DMS153 (cell line): ENCODE data around the gene PI4KB.
A peak's percentile ranks its signal among the peaks of the same experiment; 100 is the strongest.
"Not testable (repeated sequence)": the region's sequence is repeated elsewhere in the genome, so short reads cannot be mapped to it uniquely, and the experiment has no call there.

ENCODE experiments used
- DNase-seq: peaks from one replicate; lab custom pipeline; 2025; lab: John Stamatoyannopoulos, UW

PI4KB gene

DNA sequence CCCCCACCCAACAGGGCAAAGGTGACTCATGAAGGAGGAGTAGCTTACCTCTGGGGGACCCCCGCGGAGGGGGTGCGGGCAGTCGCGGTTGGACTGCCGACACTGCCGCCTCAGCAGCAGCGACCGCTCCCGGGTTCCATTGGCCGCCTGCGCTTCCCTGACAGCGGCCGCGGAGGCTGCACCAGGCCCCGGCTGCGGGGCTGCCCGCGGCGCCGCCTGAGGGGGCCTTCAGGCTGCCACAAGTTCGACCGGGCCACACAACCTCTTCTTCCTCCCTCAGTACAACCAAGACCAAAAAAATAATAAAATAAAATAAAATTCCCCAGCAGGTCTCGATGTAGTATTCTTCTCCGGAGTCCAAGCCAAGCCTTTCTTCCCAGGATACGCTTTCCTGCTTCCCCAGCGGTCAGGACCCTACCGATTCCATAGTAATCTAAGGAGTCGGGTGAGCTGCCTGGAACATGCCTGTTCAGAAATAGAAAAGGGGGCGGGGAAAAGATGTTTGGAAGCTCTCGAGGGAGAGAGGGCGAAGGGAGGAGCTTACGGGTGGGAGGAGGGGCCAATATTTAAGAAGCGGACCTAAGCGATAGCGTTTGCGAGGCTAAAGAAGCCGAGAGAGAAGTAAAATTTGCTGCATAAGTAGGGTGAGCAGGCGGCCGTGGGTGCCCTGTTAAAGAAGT, at the start of gene PI4KB:
PI4KB (minus strand) TSS at position 194 of the 680 bp plus-strand sequence. CDS start 10,935 bp downstream, outside the sequence.
- DNase-seq, result peak; percentile 99

GRCh38 chr1:151373196-151373595, 46.0 kb upstream of the PI4KB start:
- DNase-seq, result no peak

DNA sequence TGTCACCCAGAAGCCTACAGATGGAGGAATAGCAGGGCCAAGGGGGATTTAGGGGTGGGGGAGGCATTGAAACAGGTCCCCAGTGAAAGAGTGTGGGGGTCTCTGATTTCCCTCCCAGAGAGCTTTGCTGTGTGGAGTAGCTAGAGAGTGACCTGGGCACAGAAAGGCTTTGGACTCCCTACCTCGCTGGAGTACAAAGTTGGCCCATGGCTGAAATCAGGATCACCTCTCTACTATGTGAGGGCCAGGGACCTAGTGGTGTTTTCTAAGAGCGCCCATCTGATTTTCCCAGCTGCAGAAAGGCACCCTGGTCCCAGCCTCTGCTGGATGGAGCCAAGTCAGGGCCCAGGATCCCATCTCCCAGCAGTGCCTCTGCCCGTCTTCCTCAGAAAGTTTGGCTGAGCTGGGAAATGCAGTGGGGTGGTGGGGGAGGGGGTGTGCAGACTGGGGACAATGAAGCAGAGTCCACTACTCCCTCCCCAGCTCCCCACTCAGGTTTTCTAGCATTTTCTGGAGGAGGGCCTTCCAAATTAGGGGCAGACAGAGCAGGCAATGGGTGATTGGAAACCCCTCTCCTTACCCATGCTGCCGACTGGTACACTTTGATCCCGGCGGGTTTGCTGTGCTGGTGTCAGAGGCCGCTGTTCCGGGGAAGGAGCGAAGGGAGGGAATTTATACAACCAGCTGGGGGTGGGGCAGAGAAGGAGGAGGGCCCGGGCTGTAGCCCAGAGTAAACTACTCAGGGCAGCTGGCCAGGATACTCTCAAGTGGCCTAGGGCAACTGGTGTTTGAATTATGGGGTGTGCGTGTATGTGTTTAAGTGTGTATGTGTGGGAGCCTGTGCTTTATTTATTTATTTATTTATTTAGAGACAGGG, 45.1 kb upstream of the PI4KB start, which contains the start of gene SELENBP1:
SELENBP1 (minus strand) TSS at position 648 of the 877 bp plus-strand sequence; CDS start at position 584, 64 bp downstream.
- DNase-seq, result peak; percentile 96

GRCh38 chr1:151371370-151372057, 44.3 kb upstream of the PI4KB start:
- DNase-seq, result peak; percentile 94

DNA sequence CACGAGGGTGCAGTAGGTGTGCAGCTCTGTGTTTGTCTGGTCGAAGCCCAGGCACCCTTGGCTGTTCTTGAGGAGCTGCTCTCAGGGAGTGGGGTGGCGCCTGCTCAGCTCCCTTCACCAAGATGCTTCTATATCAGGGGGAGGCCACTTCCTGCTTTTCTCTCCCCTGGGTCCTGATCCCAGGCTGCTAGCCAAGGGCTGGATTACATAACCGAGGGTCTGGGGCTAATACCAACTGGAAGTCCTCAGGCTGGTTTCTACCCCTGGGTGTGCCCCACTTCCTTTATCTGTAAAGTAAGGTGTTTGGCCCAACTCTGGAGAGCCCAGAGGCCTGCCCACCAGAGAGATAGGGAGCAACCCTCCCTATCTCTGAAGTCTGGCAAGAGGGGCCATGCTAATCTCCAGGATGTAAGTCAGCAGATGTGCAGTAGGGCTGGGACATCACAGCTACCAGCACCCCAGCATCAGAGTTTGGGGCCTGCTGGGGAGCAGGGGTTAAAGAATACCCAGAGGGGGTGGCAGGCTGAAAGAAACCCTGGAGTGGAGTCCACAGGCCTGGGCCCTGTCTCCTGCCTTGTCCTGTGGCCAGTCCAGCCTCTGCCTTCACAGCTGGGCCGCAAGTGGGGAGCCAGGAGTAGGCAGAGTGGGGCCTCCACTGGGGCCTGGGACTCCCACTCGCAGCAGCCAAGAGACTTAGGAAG, 43.1 kb upstream of the PI4KB start:
- DNase-seq, result no peak

DNA sequence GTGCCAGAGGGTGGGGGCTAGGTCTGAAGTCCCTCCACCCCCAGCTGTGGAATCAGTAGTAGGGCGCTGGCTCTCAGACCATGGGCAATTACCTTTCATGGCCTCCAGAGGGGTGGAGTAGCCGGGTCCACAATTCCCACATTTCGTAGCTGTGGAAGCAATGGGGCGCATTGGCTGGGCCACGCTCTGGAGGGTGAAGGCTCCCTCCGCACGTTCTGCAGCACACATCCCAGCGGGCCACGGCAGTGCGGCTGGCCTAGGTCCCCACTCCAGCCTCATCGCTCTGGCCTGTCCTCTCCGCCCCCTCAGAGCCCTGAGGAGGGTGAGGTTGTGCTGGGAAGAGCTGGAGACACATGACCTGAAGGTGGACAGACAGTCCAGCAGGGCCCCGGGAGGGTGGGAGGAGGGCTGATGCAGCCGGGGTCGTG, 42.4 kb upstream of the PI4KB start:
- DNase-seq, result no peak

DNA sequence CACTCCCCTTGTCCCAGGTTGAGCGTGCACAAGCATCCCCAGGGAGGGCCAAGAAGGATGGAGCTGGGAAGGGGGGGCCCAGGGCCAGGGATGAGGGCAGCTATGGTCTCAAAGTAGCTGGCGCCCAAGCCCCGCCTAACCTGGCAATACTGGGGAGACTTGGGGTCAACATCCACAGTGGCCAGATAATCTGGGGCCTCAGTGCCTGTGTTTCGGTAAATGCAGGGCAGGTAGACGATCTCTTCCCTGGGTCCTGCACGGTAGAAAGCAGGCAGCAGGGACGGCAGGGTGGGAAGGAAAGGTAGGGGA, 42.0 kb upstream of the PI4KB start:
- no peak for DNase-seq

- DNase-seq, result no peak
Measured at GRCh38 chr1:151368393-151369301, 41.4 kb upstream of the PI4KB start.

GRCh38 chr1:151367658-151368392, 40.6 kb upstream of the PI4KB start:
- no peak for DNase-seq

DNA sequence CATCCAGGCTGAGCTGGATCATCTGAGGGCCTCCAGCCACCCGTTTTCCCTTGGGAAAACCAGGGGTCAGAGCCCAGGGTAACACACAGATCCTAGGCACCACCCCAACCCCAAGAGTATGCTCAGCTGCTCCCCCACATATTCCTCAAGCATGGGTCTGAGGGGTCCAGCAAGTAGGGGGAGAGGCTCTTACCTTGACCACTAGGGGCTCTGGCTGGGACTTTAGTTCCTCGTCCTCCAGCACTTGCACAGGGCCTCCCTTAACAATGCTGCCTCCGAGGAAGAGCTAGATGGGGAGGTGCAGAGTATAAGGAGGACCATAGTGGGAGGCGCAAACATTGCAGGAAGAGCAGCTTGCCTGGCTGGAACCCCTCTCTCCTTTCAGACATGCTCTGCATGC, 37.8 kb upstream of the PI4KB start:
- DNase-seq, result no peak

DNA sequence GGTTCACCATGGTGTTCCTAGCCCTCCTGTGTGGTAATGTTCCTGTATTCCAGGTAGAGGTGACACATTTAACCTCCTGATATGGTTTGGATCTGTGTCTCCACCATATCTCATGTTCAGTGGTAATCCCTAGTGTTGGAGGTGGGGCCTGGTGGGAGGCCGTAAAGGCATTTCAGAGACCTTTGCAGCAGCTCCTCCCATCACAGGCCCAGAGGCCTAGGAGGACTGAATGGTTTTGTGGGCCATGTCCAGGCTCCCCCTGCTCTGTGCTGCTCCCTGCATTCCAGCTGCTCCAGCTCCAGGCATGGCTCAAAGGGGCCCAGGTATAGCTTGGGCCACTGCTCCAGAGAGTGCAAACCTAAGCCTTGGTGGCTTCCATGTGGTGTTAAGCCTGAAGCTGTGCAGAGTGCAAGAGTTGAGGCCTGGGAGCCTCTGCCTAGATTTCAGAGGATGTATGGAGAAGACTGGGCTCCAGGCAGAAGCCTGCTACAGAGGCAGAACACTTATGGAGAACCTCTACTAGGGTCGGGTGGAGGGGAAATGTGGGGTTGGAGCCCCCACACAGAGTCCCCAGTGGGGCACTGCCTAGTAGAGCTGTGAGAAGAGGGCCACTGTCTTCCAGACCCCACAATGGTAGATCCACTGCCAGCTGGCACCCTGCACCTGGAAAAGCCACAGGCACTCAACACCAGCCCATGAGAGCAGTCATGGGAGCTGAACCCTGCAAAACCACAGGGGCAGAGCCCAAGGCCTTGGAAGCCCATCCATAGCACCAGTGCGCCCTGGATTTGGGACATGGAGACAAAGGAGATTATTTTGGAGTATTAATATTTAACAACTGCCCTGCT, 35.3 kb upstream of the PI4KB start:
- DNase-seq, result no peak

GRCh38 chr1:151361883-151362282, 34.7 kb upstream of the PI4KB start:
- no peak for DNase-seq

GRCh38 chr1:151356696-151357095, 29.5 kb upstream of the PI4KB start:
- DNase-seq, result no peak

GRCh38 chr1:151352021-151352718, 25.0 kb upstream of the PI4KB start:
- DNase-seq, result no peak

GRCh38 chr1:151350323-151350722, 23.1 kb upstream of the PI4KB start:
- not testable (repeated sequence) for DNase-seq

DNA sequence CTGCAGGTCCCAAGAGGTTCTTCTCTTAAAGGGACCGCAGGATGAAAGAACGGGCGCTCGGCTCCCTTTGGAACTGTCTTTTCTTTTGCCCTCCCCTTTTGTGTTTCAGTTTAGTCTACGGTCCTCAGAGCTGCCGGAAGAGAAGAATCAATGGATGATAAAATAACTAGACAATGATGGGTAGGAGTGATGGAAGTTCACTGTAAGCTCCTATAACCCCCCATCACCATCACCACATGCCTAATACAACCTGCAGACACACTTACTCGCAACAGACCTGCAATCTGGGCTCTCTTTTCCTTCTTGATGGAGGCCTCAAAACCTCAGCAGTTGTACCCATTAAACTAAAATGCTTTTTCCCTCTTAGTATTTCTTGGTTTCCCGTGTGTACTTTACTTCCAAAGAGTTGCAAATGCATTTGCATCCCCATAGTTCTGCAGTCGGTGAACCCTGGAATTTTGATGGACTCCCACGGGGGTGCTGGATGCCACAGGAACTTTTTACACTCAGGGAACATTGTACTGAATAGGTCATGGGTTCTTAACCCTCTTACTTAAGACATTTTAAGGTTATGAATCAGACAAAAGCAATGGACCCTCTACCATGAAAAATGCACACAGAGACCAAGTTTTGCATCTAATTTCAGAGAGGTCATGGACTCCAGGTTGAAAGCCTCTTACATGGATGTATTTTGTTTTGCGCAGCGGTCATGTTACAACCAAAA, 20.5 kb upstream of the PI4KB start:
- DNase-seq, result no peak

DNA sequence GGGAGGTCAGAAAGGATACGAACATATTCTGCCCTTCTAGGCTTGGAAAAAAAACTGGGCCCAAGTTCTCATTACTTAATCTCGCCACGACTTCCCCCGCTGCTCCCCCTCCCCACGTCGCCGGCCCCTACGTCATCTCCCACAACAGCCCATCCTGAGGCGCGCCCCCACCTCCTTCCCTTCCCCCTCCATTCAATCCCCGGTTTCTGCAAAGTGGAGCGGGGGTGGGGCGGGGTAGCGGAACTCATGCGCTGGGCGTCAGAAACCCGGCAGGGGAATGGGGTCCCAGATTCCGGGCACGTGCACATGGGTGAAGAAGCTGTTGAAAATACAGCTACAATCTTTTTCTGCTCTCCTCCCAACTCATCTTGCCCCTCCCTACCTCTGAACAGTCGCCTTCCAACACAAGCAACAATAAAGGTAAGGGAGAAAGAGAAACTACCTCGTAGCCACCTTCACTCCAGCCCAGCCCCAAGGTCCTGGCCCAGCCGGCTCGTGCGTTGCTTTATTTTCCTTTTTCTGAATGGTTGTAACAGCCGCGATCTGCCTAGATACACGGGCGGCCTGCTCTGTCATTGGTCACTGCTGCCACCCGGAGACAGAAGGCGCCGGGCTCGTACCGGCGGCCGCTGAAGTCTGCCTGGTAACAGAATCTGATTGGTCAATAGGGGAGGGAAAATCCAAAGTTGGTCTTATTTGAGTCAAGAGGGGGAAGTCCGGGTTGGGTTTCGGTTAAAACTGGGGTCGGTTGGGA, 19.7 kb upstream of the PI4KB start, which contains the start of gene RFX5:
RFX5 (minus strand) TSS at position 484 of the 754 bp plus-strand sequence. CDS start 932 bp downstream, outside the sequence.
- peak; percentile 98 for DNase-seq
